ENCODE measurements around the gene COL19A1. TPM values are rescaled to one million over a fixed set of nuclear protein-coding genes. Genes with fewer than 3 reads are reported as not detected.

The COL19A1 gene
- polyA plus RNA-seq, 1 donor (not counting 4 experiments of a cell fraction or from before 2014, with no cell fraction given): not detected

DNA sequence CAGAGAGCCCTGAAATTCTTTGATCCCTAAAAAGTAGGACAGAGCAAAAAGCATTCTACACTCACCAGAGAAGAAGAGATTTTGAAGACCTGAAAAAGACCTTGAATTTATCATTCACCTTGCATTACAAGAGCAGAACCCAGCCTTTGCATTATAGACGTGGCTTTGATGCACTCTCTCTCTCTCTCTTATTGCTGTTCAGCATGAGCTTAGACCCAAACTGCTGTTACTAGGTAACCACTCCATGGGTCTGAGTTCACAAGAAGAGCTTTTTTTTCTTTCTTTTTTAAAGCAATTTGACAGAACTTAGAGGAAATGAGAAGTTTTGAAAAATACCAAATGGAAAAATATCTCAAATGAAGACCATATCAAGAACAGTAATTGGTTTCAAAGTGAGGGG lies 392.1 kb downstream of the COL19A1 start:
- H3K27ac ChIP-seq (ENCODE audit: control insufficient read depth, insufficient read depth, low read length): no peak overlapping the region
- FAIRE-seq: no peak
- dilution Hi-C loops (cut with MboI; ENCODE audit: extremely low pct_ligation_motif_present, low sequenced_read_pairs): no loop called here

More for the DNA sequence above, 392.1 kb downstream of the COL19A1 start:
- H3K4me1 ChIP-seq (ENCODE audit: control insufficient read depth, extremely low read depth, insufficient read depth, low read length): no peaks in the 10 kb centered on the region
- H2AFZ ChIP-seq (ENCODE audit: control insufficient read depth, low read length): no peak overlapping the region
- no peaks in the 10 kb centered on the region for H3K9me3 ChIP-seq (ENCODE audit: control insufficient read depth, low read depth, low read length)
- H3K36me3 ChIP-seq (ENCODE audit: control insufficient read depth in 2 of 2, extremely low read depth in 1 of 2, insufficient read depth in 2 of 2, low read length in 2 of 2): no peaks in the 10 kb centered on the region
- no peak for DNase-seq (ENCODE audit: low read depth, low spot score)
- no peaks in the 10 kb centered on the region for H3K9me1 ChIP-seq (ENCODE audit: control insufficient read depth, extremely low read depth, insufficient read depth, low read length)
- no peak for TF ChIP-seq EZH2 (IDR thresholded peaks at IDR 0.05; ENCODE audit: low read length)
- TF ChIP-seq, protein P1, sequence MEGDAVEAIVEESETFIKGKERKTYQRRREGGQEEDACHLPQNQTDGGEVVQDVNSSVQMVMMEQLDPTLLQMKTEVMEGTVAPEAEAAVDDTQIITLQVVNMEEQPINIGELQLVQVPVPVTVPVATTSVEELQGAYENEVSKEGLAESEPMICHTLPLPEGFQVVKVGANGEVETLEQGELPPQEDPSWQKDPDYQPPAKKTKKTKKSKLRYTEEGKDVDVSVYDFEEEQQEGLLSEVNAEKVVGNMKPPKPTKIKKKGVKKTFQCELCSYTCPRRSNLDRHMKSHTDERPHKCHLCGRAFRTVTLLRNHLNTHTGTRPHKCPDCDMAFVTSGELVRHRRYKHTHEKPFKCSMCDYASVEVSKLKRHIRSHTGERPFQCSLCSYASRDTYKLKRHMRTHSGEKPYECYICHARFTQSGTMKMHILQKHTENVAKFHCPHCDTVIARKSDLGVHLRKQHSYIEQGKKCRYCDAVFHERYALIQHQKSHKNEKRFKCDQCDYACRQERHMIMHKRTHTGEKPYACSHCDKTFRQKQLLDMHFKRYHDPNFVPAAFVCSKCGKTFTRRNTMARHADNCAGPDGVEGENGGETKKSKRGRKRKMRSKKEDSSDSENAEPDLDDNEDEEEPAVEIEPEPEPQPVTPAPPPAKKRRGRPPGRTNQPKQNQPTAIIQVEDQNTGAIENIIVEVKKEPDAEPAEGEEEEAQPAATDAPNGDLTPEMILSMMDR (optimal IDR thresholded peaks at IDR 0.05 in 1 of 3, IDR thresholded peaks at IDR 0.05 in 1 of 3, conservative IDR thresholded peaks at IDR 0.05 in 1 of 3; ENCODE audit: extremely low read depth in 1 of 3, insufficient read depth in 2 of 3, low read length in 3 of 3): no peak
- no peak overlapping the region for H3K4me2 ChIP-seq (ENCODE audit: control insufficient read depth, extremely low read depth, insufficient read depth, low read depth, low read length)
- no peak overlapping the region for H3K9ac ChIP-seq (ENCODE audit: control insufficient read depth, extremely low read depth, insufficient read depth, low read length)
- H3K27me3 ChIP-seq (ENCODE audit: control insufficient read depth, extremely low read depth, insufficient read depth, low read length): peaks cover 5% of the 10 kb centered on the region
- no peaks in the 10 kb centered on the region for H3K79me2 ChIP-seq (ENCODE audit: control insufficient read depth, insufficient read depth, low read length)
- H3K4me3 ChIP-seq (ENCODE audit: control insufficient read depth in 2 of 3, extremely low read depth in 1 of 3, insufficient read depth in 2 of 3, low read depth in 1 of 3, low read length in 3 of 3): no peak overlapping the region
- H4K20me1 ChIP-seq (ENCODE audit: control insufficient read depth, extremely low read depth, insufficient read depth, low read length): no peaks in the 10 kb centered on the region

Small RNAs within 50 kb of the gene (small RNA-seq; reads per million reads assigned to genes)
- 0 reads per million in 3 experiments for gene RPL37P15 (ENCODE audit: insufficient read length in 3 of 3, low read depth in 3 of 3, low replicate concordance in 1 of 3)

Other genes with a start within 250 kb of the COL19A1 start
- gene LMBRD1, start 69.5 kb upstream of the COL19A1 start, polyA plus RNA-seq: 16.2 to 30.1 TPM (median 18.5 TPM) in 3 replicates

Measured in keratinocyte (primary cell).